MM.1S (cell line): ENCODE measurements around the gene RCC2.

Experiments used
- DNase-seq: peaks from one replicate; pipeline ENCODE4 v3.0.0-alpha.2; 2015
- H2AFZ ChIP-seq: fragments of 300-600 bp; sonication (generic); 2 replicates; pipeline ENCODE4 v1.6.0; 2016; ENCODE audit warnings: antibody characterized with exemption, low read length
- H3F3A ChIP-seq: fragments of 300-600 bp; sonication (generic); 2 replicates; pipeline ENCODE4 v1.6.1; 2016; ENCODE audit warnings: mild to moderate bottlenecking, antibody characterized with exemption, low read length, moderate library complexity, mixed read lengths; ENCODE audit not compliant: insufficient read depth
- H3K27ac ChIP-seq: fragments of 300-600 bp; sonication (generic); 2 replicates; pipeline ENCODE4 v1.5.1; 2016; ENCODE audit warnings: mild to moderate bottlenecking, low read length
- H3K27me3 ChIP-seq: fragments of 300-600 bp; sonication (generic); replicated peaks from 2 replicates; pipeline ENCODE4 v1.6.0; 2016; ENCODE audit warnings: low read length; ENCODE audit not compliant: insufficient read depth
- H3K36me3 ChIP-seq: fragments of 300-600 bp; sonication (generic); replicated peaks from 2 replicates; pipeline ENCODE4 v1.6.1; 2016; ENCODE audit warnings: mild to moderate bottlenecking, low read length, mixed read lengths; ENCODE audit not compliant: insufficient read depth
- H3K4me1 ChIP-seq: fragments of 300-600 bp; sonication (generic); 2 replicates; pipeline ENCODE4 v1.6.1; 2016; ENCODE audit warnings: low read length, mixed read lengths
- H3K4me2 ChIP-seq: fragments of 300-600 bp; sonication (generic); 2 replicates; pipeline ENCODE4 v1.6.0; 2016; ENCODE audit warnings: low read depth, low read length
- H3K4me3 ChIP-seq: fragments of 300-600 bp; sonication (generic); 2 replicates; pipeline ENCODE4 v1.5.1; 2016; ENCODE audit warnings: low read length, mixed read lengths
- H3K79me2 ChIP-seq: fragments of 300-600 bp; sonication (generic); 2 replicates; pipeline ENCODE4 v1.6.1; 2016; ENCODE audit warnings: mixed run types, low read length, mixed read lengths
- H3K9ac ChIP-seq: fragments of 300-600 bp; sonication (generic); 2 replicates; pipeline ENCODE4 v1.6.1; 2016; ENCODE audit warnings: low read length, mixed read lengths
- H3K9me2 ChIP-seq: fragments of 300-600 bp; sonication (generic); replicated peaks from 2 replicates; pipeline ENCODE4 v1.6.1; 2016; ENCODE audit warnings: mild to moderate bottlenecking, low read length, mixed read lengths; ENCODE audit not compliant: insufficient read depth
- H3K9me3 ChIP-seq: fragments of 300-600 bp; sonication (generic); replicated peaks from 2 replicates; pipeline ENCODE4 v1.6.1; 2016; ENCODE audit warnings: mild to moderate bottlenecking, low read length, mixed read lengths; ENCODE audit not compliant: insufficient read depth
- H4K20me1 ChIP-seq: fragments of 300-600 bp; sonication (generic); 2 replicates; pipeline ENCODE4 v1.6.1; 2016; ENCODE audit warnings: mild to moderate bottlenecking, low read length, moderate library complexity, mixed read lengths; ENCODE audit not compliant: insufficient read depth
- CTCF ChIP-seq: fragments of 300-600 bp; sonication (generic); IDR thresholded peaks from 2 replicates; pipeline ENCODE4 v1.5.1; 2016; ENCODE audit warnings: antibody characterized with exemption, low read length, mixed read lengths
- EZH2 ChIP-seq: fragments of 300-600 bp; sonication (generic); optimal IDR thresholded peaks from 2 replicates; pipeline ENCODE3; 2017; ENCODE audit warnings: low read depth, mild to moderate bottlenecking, antibody characterized with exemption, low read length, mixed read lengths
- EZH2phosphoT487 ChIP-seq: fragments of 300-600 bp; sonication (generic); IDR thresholded peaks from 2 replicates; pipeline ENCODE4 v1.6.1; 2018; ENCODE audit warnings: antibody characterized with exemption, low read length

The RCC2 gene

GRCh38 chr1:17419626-17420328, 19.7 kb downstream of the RCC2 start:
- peaks cover 64% of the 10 kb centered on the region for H3K79me2 ChIP-seq
- H3K9me3 ChIP-seq = no peaks in the 10 kb centered on the region
- H3K9ac ChIP-seq = no peak overlapping the region
- peaks cover 16% of the 10 kb centered on the region for H3K36me3 ChIP-seq
- H3K4me3 ChIP-seq = no peak overlapping the region
- H3K4me2 ChIP-seq = no peak overlapping the region
- no peak overlapping the region for H2AFZ ChIP-seq
- no peak overlapping the region for H3K27ac ChIP-seq
- DNase-seq = peak; percentile 45
- H3K27me3 ChIP-seq = no peaks in the 10 kb centered on the region
- peaks cover 10% of the 10 kb centered on the region; the same call in 1 of the 2 replicates for H3F3A ChIP-seq
- H3K9me2 ChIP-seq = no peaks in the 10 kb centered on the region
- peak; percentile 99 for TF ChIP-seq CTCF
- TF ChIP-seq EZH2 = no peak
- H4K20me1 ChIP-seq = peaks cover 28% of the 10 kb centered on the region
- no peaks in the 10 kb centered on the region for H3K4me1 ChIP-seq

- Histone ChIP-seq H3K4me1 (no peaks in the 10 kb centered on the region), H3K27me3 (no peaks in the 10 kb centered on the region), H3K79me2 (peaks cover 35% of the 10 kb centered on the region), H3K9me2 (no peaks in the 10 kb centered on the region), H3K36me3 (peaks cover 24% of the 10 kb centered on the region), H3K4me2 (no peak overlapping the region), H3K9ac (no peak overlapping the region), H3K4me3 (no peak overlapping the region), H4K20me1 (0 out of 2 replicates have a peak, but pooled peaks cover 3% of the 10 kb centered on the region), H3K9me3 (no peaks in the 10 kb centered on the region), H3K27ac (no peak overlapping the region), H2AFZ (no peak overlapping the region), H3F3A (peaks cover under 1% of the 10 kb centered on the region; the same call in 1 of the 2 replicates)
- no peak for TF ChIP-seq EZH2phosphoT487
- no peak for TF ChIP-seq EZH2
- no peak for TF ChIP-seq CTCF
- no peak for DNase-seq
Observed at GRCh38 chr1:17416389-17416788, 23.1 kb downstream of the RCC2 start.

DNA sequence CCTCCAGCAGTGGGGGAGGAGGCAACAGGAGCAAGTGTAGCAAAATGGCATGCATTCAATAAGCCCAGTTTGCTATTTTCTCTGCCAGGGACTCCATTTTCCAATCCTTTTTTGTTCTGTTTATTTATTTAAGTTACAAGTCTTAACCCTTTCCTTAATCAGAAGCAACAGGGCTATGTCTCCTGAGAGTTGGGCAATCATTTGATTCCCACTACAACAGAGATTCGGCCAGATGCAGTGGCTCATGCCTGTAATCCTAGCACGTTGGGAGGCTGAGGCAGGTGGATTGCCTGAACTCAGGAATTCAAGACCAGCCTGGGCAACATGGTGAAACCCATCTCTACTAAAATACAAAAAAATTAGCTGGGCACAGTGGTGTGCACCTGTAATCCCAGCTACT, 25.5 kb downstream of the RCC2 start:
- Histone ChIP-seq H3K9me2 (no peaks in the 10 kb centered on the region), H3F3A (no peaks in the 10 kb centered on the region), H2AFZ (no peak overlapping the region), H3K27ac (no peak overlapping the region), H3K27me3 (no peaks in the 10 kb centered on the region), H3K36me3 (peaks cover 25% of the 10 kb centered on the region), H3K9me3 (no peaks in the 10 kb centered on the region), H3K4me1 (no peaks in the 10 kb centered on the region), H3K9ac (no peak overlapping the region), H3K4me3 (no peak overlapping the region), H3K4me2 (no peak overlapping the region), H4K20me1 (no peaks in the 10 kb centered on the region), H3K79me2 (peaks cover 18% of the 10 kb centered on the region; the same call in 1 of the 2 replicates)
- no peak for TF ChIP-seq EZH2
- no peak for TF ChIP-seq EZH2phosphoT487
- no peak for TF ChIP-seq CTCF
- DNase-seq = no peak
